HEK293 (cell line): ENCODE results near the gene SLC37A4.
A peak's percentile ranks its signal among the peaks of the same experiment; 100 is the strongest.

ENCODE experiments used
- EGR2 ChIP-seq: fragments of 450-650 bp; formaldehyde crosslinking; IDR thresholded peaks from 2 replicates; pipeline ENCODE4 v1.5.1; 2016; ENCODE audit warnings: low read depth, missing biosample characterization, missing genetic modification characterization
- GLI4 ChIP-seq: fragments of 450-650 bp; formaldehyde crosslinking; IDR thresholded peaks from 2 replicates; pipeline ENCODE4 v1.5.1; 2016; ENCODE audit warnings: missing biosample characterization, missing genetic modification characterization
- GLIS1 ChIP-seq: fragments of 450-650 bp; formaldehyde crosslinking; IDR thresholded peaks from 2 replicates; pipeline ENCODE4 v1.5.1; 2016; ENCODE audit warnings: missing biosample characterization, missing genetic modification characterization
- REST ChIP-seq: fragments of 450-650 bp; formaldehyde crosslinking; IDR thresholded peaks from 2 replicates; pipeline ENCODE4 v1.5.1; 2016; ENCODE audit warnings: missing biosample characterization, missing genetic modification characterization
- TCF7L2 ChIP-seq: IDR thresholded peaks from 2 replicates; pipeline ENCODE4 v1.6.1; 2011; ENCODE audit warnings: low read depth, mild to moderate bottlenecking, inconsistent platforms, low read length, moderate library complexity, borderline replicate concordance
- WT1 ChIP-seq: fragments of 450-650 bp; formaldehyde crosslinking; IDR thresholded peaks from 2 replicates; pipeline ENCODE4 v1.5.1; 2016; ENCODE audit warnings: missing biosample characterization, missing genetic modification characterization
- ZBTB10 ChIP-seq: fragments of 450-650 bp; formaldehyde crosslinking; IDR thresholded peaks from 2 replicates; pipeline ENCODE4 v1.5.1; 2016; ENCODE audit warnings: missing biosample characterization, missing genetic modification characterization
- ZBTB11 ChIP-seq: fragments of 450-650 bp; formaldehyde crosslinking; conservative IDR thresholded peaks from 2 replicates; pipeline ENCODE4 v1.5.1; 2016; ENCODE audit warnings: low read depth, missing biosample characterization, missing genetic modification characterization
- ZBTB21 ChIP-seq: fragments of 450-650 bp; formaldehyde crosslinking; IDR thresholded peaks from 2 replicates; pipeline ENCODE4 v1.5.1; 2017; ENCODE audit warnings: missing biosample characterization, missing genetic modification characterization
- ZBTB48 ChIP-seq: fragments of 450-650 bp; formaldehyde crosslinking; IDR thresholded peaks from 2 replicates; pipeline ENCODE4 v1.5.1; 2016; ENCODE audit warnings: missing biosample characterization, missing genetic modification characterization
- ZNF133 ChIP-seq: fragments of 450-650 bp; formaldehyde crosslinking; IDR thresholded peaks from 2 replicates; pipeline ENCODE4 v1.5.1; 2016; ENCODE audit warnings: missing biosample characterization, missing genetic modification characterization
- ZNF239 ChIP-seq: fragments of 450-650 bp; formaldehyde crosslinking; IDR thresholded peaks from 2 replicates; pipeline ENCODE4 v1.5.1; 2016; ENCODE audit warnings: missing biosample characterization, missing genetic modification characterization
- ZNF350 ChIP-seq: fragments of 450-650 bp; formaldehyde crosslinking; IDR thresholded peaks from 2 replicates; pipeline ENCODE4 v1.5.0; 2017; ENCODE audit warnings: missing biosample characterization, mild to moderate bottlenecking, missing genetic modification characterization
- ZNF354C ChIP-seq: fragments of 450-650 bp; formaldehyde crosslinking; IDR thresholded peaks from 2 replicates; pipeline ENCODE4 v1.5.1; 2016; ENCODE audit warnings: missing biosample characterization, missing genetic modification characterization, low read depth, borderline replicate concordance
- ZNF404 ChIP-seq: fragments of 450-650 bp; formaldehyde crosslinking; IDR thresholded peaks from 2 replicates; pipeline ENCODE4 v1.5.1; 2017; ENCODE audit warnings: missing biosample characterization, missing genetic modification characterization
- ZNF449 ChIP-seq: fragments of 450-650 bp; formaldehyde crosslinking; IDR thresholded peaks from 2 replicates; pipeline ENCODE4 v1.5.1; 2017; ENCODE audit warnings: missing biosample characterization, mild to moderate bottlenecking, missing genetic modification characterization, moderate library complexity
- ZNF518A ChIP-seq: fragments of 450-650 bp; formaldehyde crosslinking; conservative IDR thresholded peaks from 2 replicates; pipeline ENCODE4 v1.5.1; 2016; ENCODE audit warnings: low read depth, missing biosample characterization, missing genetic modification characterization
- ZNF610 ChIP-seq: fragments of 450-650 bp; formaldehyde crosslinking; IDR thresholded peaks from 2 replicates; pipeline ENCODE4 v1.5.1; 2016; ENCODE audit warnings: missing biosample characterization, missing genetic modification characterization, borderline replicate concordance
- ZNF785 ChIP-seq: fragments of 450-650 bp; formaldehyde crosslinking; IDR thresholded peaks from 2 replicates; pipeline ENCODE4 v1.5.1; 2016; ENCODE audit warnings: missing biosample characterization, missing genetic modification characterization

The SLC37A4 gene

GRCh38 chr11:119057000-119057769 is 26.5 kb upstream of the SLC37A4 start, which contains the start of gene HYOU1 (continued):
- TF ChIP-seq ZBTB10 (tag by site-specific recombination) (peak; percentile 63), TCF7L2 (no peak), WT1 (tag by site-specific recombination) (0 out of 2 replicates have a peak, but pooled peaks have one; percentile 8), ZNF785 (no peak), ZBTB21 (tag by site-specific recombination) (no peak), ZBTB48 (no peak), ZNF133 (tag by site-specific recombination) (no peak), ZNF449 (peak; percentile 27; the same call in 1 of the 2 replicates), GLIS1 (tag by site-specific recombination) (no peak), GLI4 (tag by site-specific recombination) (no peak), ZNF239 (no peak), ZNF350 (tag by site-specific recombination) (no peak), ZNF404 (no peak), EGR2 (tag by site-specific recombination) (no peak), REST (tag by site-specific recombination) (no peak), ZNF354C (no peak), ZNF610 (tag by site-specific recombination) (no peak), ZBTB11 (tag by site-specific recombination) (peak; percentile 72), ZNF518A (tag by site-specific recombination) (no peak)
